GM19023 (cell line): Measurements from ENCODE around the gene DHRS7B.
"Not testable (repeated sequence)": the region's sequence is repeated elsewhere in the genome, so short reads cannot be mapped to it uniquely, and the experiment has no call there.

ENCODE experiments used
- ATAC-seq: cut with Tn5 transposase; IDR thresholded peaks from one replicate; pipeline ENCODE4 v1.9.1; 2021; ENCODE audit warnings: mild to moderate bottlenecking, moderate library complexity; ENCODE audit not compliant: unreplicated experiment

DHRS7B gene

DNA sequence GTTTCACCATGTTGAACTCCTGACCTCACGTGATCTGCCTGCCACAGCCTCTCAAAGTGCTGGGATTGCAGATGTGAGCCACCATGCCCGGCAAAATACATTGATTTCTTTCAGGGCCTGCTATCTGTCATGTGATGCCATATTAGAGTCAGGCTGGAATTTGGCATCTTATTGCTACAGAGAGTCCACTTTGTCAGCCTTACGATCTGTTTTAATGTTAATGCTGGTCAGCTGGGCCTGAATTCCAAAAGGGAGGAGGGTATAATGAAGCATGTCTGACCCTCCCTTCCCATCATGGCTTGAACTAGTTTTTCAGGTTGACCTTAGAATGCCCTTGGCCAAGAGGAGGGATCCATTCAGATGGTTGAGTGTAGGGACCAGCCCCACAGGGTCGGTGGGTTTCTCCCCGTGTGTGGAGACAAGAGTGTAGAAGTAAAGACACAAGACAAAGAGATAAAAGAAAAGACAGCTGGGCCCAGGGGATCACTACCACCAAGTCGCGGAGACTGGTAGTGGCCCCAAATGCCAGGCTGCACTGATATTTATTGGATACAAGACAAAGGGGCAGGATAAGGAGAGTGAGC lies 19.6 kb upstream of the DHRS7B start:
- ATAC-seq, result not testable (repeated sequence)

- no peak for ATAC-seq
These were observed 18.1 kb upstream of the DHRS7B start for GRCh38 chr17:21108651-21109050.

GRCh38 chr17:21113049-21113690 lies 13.6 kb upstream of the DHRS7B start:
- no peak for ATAC-seq

- ATAC-seq, result no peak
These were observed 13.0 kb upstream of the DHRS7B start for GRCh38 chr17:21113716-21114115.

DNA sequence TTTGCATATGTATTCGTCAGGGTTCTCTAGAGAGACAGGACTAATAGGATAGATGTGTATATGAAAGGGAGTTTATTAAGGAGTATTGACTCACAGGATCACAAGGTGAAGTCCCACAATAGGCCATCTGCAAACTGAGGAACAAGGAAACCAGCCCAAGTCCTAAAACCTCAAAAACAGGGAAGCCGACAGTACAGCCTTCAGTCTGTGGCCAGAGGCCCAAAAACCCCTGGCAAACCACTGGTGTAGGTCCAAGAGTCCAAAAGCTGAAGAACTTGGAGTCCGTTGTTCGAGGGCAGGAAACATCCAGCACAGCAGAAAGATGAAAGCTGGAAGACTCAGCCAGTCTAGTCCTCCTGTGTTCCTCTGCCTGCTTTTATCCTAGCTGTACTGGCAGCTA lies 12.0 kb upstream of the DHRS7B start:
- not testable (repeated sequence) for ATAC-seq

GRCh38 chr17:21119247-21119918 lies 7.4 kb upstream of the DHRS7B start:
- no peak for ATAC-seq

- ATAC-seq, result no peak
These were observed 6.9 kb upstream of the DHRS7B start for GRCh38 chr17:21119919-21120249.

DNA sequence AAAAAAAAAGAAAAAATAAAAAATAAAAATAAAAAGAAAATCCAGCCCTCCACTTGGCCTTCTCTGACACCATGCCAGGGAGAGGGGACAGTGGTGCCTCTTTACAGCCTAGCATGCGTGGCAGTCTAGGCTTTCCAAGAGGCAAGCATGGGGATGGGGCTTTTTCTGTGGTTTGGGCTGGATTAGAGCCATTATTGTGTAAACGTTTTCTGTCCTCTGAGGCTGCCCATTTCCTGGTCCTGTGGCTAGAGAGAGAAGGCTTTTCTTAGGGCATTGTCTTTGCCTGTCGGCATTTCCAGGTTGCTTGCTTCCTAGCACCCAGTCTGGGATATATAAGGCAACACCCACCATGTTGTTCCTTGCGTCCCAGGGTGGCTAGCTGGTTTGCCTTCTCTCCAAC lies 2.7 kb upstream of the DHRS7B start:
- ATAC-seq, result no peak

GRCh38 chr17:21124517-21124916 lies 2.2 kb upstream of the DHRS7B start:
- ATAC-seq, result not testable (repeated sequence)

DNA sequence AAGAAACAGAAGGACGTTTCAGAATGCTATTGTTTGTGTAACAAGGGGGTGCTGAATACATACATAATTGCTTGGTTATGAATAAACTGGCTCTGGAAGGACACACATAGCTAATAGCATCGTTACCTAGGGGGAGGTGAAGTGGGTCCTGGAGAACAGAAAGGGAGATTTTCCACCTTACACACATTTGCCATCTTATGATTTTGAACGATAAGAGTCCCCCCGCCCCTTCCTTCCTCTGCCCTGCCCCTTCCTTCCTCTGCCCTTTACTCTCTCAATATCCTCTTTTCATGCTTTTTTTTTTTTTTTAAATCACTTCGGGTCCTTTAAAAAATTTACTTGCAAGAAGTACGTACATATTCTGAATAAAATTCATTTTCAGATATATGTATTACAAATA lies 902 bp upstream of the DHRS7B start:
- ATAC-seq, result no peak

GRCh38 chr17:21127509-21128077 lies 829 bp downstream of the DHRS7B start:
- no peak for ATAC-seq

DNA sequence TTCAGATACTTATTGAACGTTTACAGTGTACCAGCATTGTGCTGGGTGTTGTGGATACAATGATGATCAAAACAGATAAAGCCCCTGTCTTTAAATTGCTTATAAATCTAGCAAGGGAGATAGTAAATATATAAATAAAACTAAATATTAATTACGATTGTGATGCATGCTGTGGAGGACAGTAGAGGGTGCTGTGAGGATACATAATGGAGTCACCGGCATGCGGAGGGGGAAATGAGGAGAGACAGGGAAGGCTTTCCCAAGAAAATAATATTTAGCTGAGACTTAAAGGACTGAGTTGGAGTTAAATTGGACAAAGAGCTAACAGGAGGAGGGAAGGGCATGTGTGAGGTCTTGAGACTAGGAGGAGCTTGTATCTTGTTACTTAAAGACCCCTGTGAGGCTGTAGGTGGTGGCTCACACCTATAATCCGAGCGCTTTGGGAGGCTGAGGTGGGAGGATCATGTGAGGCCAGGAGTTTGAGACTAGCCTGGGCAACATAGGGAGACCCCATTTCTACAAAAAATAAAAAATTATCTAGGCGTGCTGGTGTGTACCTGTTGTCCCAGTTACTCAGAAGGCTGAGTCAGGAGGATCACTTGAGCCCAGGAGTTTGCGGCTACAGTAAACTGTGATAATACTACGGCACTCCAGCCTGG lies 2.4 kb downstream of the DHRS7B start:
- ATAC-seq, result no peak

GRCh38 chr17:21131137-21131536 lies 4.4 kb downstream of the DHRS7B start:
- no peak for ATAC-seq

DNA sequence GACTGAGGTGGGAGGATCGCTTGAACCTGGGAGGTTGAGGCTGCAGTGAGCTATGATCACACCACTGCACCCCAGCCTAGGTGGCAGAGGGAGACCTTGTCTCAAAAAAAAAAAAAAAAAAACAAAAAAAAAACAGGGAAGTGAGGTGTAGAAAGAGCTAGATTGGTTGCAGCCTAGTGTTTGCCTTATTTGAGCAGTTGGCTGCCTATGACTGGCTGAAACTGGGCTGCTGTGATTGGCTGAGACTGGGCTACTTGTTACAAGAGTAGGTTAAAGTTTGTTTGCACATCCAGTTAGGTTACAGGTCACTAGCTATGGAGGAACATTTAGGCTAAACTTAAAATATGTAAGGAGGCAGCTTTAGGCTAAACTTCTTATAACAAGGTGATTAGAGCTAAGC lies 5.7 kb downstream of the DHRS7B start:
- ATAC-seq, result no peak

- ATAC-seq, result no peak
These were observed 7.8 kb downstream of the DHRS7B start for GRCh38 chr17:21134559-21134958.

DNA sequence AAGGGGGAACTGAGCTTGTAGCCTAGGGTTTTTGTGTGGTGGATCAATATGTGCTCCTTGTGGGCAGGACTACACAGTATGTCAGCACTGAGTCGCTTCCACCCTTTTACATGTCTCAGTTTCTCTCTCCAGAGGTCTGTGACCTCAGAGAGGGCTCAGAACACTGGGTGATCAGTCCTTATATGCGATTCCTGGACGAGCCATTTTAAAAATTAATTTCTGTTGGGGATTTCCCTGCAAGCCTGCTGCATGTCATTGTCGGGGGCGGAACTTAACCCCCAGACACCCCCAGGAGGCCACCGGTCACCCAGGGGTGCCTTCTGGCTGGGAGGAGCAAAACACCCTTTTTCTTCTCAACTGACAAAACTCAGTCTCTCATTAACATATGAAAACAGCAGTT lies 14.1 kb downstream of the DHRS7B start:
- no peak for ATAC-seq

GRCh38 chr17:21141331-21141730 lies 14.6 kb downstream of the DHRS7B start:
- ATAC-seq, result no peak

- ATAC-seq, result not testable (repeated sequence)
These were observed 15.3 kb downstream of the DHRS7B start for GRCh38 chr17:21142065-21142464.

DNA sequence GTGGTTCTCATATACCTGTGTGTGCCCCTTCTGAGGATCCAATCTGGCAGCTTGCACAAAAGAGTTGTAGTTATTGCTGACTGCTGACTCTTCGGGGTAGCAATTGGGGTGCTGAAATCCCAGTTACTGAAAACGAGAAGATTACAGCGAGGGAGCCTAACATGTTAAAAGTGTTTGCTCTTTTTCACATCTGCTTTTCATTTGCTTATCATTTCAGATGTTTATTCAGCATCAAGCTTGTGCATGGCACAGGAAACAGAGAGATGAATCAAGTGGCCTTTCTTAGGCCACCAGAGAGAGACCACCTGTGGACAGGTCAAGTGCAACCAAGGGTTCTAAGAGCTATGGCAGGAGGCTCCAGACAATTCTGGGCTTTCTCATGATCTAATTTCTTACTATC lies 16.9 kb downstream of the DHRS7B start:
- no peak for ATAC-seq

DNA sequence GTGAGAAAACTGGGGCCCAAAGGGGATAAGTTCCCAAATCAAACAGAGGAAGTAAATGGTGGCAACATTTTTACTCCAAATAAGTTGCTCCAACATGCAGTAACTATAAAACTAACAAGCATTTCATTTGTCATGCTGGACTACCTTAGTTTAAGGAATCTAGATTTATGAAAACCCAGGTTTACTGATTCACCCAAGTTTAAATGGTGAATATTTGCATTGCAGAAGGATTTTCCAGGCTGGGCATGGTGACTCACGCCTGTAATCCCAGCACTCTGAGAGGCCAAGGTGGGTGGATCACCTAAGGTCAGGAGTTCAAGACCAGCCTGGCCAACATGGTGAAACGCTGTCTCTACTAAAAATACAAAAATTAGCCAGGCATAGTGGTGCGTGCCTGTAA lies 17.5 kb downstream of the DHRS7B start:
- not testable (repeated sequence) for ATAC-seq

GRCh38 chr17:21146362-21147015 lies 19.7 kb downstream of the DHRS7B start:
- no peak for ATAC-seq
